ENCODE results near the gene PRADC1. TPM values are rescaled to one million over a fixed set of nuclear protein-coding genes. Genes with fewer than 3 reads are reported as not detected.
A peak's percentile ranks its signal among the peaks of the same experiment; 100 is the strongest.

The PRADC1 gene
- total RNA-seq, 1 donor from 2014 or later: 18.6 TPM

DNA sequence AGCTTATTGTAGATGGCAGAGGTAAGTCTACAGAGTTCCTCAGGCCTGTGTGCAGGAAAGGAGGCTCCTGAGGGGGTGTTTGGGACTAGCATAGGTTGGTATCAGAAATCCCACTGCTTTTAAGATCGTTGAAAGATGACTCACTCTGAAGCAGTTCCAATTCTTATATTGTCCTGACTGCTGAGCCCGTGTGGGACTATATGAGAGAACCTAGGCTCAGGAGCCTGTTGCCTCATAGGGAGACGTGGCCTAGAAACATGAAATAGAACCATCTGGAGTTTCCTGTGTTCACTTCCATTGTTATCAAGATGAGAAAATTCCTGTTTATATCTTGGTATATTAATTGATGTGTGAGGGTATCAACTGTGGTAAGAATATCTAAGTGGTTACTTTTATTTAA, 6.7 kb upstream of the PRADC1 start:
- Mint-ChIP-seq H3K27me3 (ENCODE audit: insufficient read depth) (no peaks in the 10 kb centered on the region), H3K4me3 (no peak overlapping the region), H3K9me3 (no peaks in the 10 kb centered on the region), H3K4me1 (ENCODE audit: low read depth) (peaks cover 38% of the 10 kb centered on the region), H3K27ac (no peak overlapping the region), H3K36me3 (ENCODE audit: low read depth) (peaks cover 44% of the 10 kb centered on the region)
- intact Hi-C loops (cut with micrococcal nuclease): loop anchor here (10.0 kb wide), 2 partner anchors 965 to 1595 kb away; partner anchors contain the start of gene HK2
- DNase-seq (ENCODE audit: low spot score): no peak

- intact Hi-C loops (cut with micrococcal nuclease): loop anchor here (10.0 kb wide), 2 partner anchors 966 to 1596 kb away; partner anchors contain the start of gene HK2
- H3K4me3 Mint-ChIP-seq: no peak overlapping the region
- H3K36me3 Mint-ChIP-seq (ENCODE audit: low read depth): peaks cover 36% of the 10 kb centered on the region
- no peaks in the 10 kb centered on the region for H3K27me3 Mint-ChIP-seq (ENCODE audit: insufficient read depth)
- no peak for DNase-seq (ENCODE audit: low spot score)
- H3K4me1 Mint-ChIP-seq (ENCODE audit: low read depth): peaks cover 30% of the 10 kb centered on the region
- H3K9me3 Mint-ChIP-seq: no peaks in the 10 kb centered on the region
- no peak overlapping the region for H3K27ac Mint-ChIP-seq
Observed at GRCh38 chr2:73238976-73239375, 5.9 kb upstream of the PRADC1 start.

- intact Hi-C loops (cut with micrococcal nuclease): loop anchor here (10.0 kb wide), 2 partner anchors 967 to 1597 kb away; partner anchors contain the start of gene HK2
- Mint-ChIP-seq H3K4me1 (ENCODE audit: low read depth) (peaks cover 30% of the 10 kb centered on the region), H3K4me3 (no peak overlapping the region), H3K27ac (no peak overlapping the region), H3K9me3 (no peaks in the 10 kb centered on the region), H3K36me3 (ENCODE audit: low read depth) (peaks cover 33% of the 10 kb centered on the region), H3K27me3 (ENCODE audit: insufficient read depth) (no peaks in the 10 kb centered on the region)
- no peak for DNase-seq (ENCODE audit: low spot score)
Observed at GRCh38 chr2:73238149-73238548, 5.1 kb upstream of the PRADC1 start.

GRCh38 chr2:73237168-73237567, 4.1 kb upstream of the PRADC1 start:
- peak overlapping the region; percentile 2 for H3K4me3 Mint-ChIP-seq
- intact Hi-C loops (cut with micrococcal nuclease): loop anchor here (10.0 kb wide), 2 partner anchors 968 to 1598 kb away; partner anchors contain the start of gene HK2
- H3K36me3 Mint-ChIP-seq (ENCODE audit: low read depth): peaks cover 30% of the 10 kb centered on the region
- H3K27me3 Mint-ChIP-seq (ENCODE audit: insufficient read depth): no peaks in the 10 kb centered on the region
- peaks cover 36% of the 10 kb centered on the region for H3K4me1 Mint-ChIP-seq (ENCODE audit: low read depth)
- no peak for DNase-seq (ENCODE audit: low spot score)
- H3K27ac Mint-ChIP-seq: peak overlapping the region; percentile 9
- no peaks in the 10 kb centered on the region for H3K9me3 Mint-ChIP-seq

DNA sequence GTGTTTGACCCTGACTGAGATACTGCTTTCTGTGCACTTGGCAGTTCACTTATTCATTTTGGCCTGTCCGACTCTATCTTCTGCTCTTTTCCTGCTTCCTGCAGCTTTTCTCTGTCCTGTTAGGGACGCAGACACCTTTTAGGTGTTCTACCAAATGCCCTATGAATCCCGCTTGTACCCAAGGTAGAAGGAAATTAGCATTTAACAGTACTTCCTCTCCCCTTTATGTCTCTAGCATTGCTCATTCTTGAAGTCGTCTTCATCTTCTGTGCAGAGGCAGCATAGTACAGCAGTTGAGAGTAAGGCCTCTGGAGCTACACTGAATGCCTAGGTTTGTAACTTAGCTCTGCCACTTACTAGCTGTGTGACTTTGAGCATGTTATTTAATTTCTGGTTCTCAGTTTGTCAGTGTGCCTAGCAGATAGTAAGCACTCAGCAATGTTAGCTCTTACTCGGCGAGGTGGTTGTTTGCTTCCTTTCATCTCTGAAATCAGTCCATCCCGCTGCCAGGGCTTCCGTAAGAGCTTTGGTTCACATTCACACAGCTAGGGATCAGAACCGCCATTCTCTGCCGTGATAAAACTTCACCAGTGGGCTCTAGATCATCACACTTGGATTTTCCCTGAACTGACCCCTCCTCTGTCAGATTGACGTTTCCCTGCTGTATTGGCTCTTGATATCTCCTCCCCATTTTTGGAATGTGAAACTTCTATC, 2.4 kb upstream of the PRADC1 start:
- H3K4me1 Mint-ChIP-seq (ENCODE audit: low read depth): peaks cover 36% of the 10 kb centered on the region
- H3K36me3 Mint-ChIP-seq (ENCODE audit: low read depth): peaks cover 27% of the 10 kb centered on the region
- peak overlapping the region; percentile 96 for H3K27ac Mint-ChIP-seq
- DNase-seq (ENCODE audit: low spot score): no peak
- intact Hi-C loops (cut with micrococcal nuclease): loop anchor here (2.0 to 10.0 kb wide), 3 partner anchors 969 to 1599 kb away; partner anchors contain the start of genes HK2 and INO80B
- peak overlapping the region; percentile 95 for H3K4me3 Mint-ChIP-seq
- H3K27me3 Mint-ChIP-seq (ENCODE audit: insufficient read depth): no peaks in the 10 kb centered on the region
- H3K9me3 Mint-ChIP-seq: no peaks in the 10 kb centered on the region

GRCh38 chr2:73233932-73234832, 1.1 kb upstream of the PRADC1 start, which contains the start of gene CCT7:
CCT7 (plus strand) TSS chr2:73234308; CDS start chr2:73234379, 71 bp downstream.
- H3K27ac Mint-ChIP-seq: peak within 1 kb of the TSS; percentile 96
- no peaks in the 10 kb centered on the region for H3K27me3 Mint-ChIP-seq (ENCODE audit: insufficient read depth)
- peaks cover 20% of the 10 kb centered on the region for H3K36me3 Mint-ChIP-seq (ENCODE audit: low read depth)
- H3K9me3 Mint-ChIP-seq: no peaks in the 10 kb centered on the region
- peak; percentile 85 for DNase-seq (ENCODE audit: low spot score)
- H3K4me3 Mint-ChIP-seq: peak within 1 kb of the TSS; percentile 95
- intact Hi-C loops (cut with micrococcal nuclease): loop anchor here (1.0 to 10.0 kb wide), 12 partner anchors 20 to 1723 kb away; partner anchors contain the start of genes ALMS1, EGR4, FBXO41 and HK2
- H3K4me1 Mint-ChIP-seq (ENCODE audit: low read depth): peaks cover 30% of the 10 kb centered on the region

DNA sequence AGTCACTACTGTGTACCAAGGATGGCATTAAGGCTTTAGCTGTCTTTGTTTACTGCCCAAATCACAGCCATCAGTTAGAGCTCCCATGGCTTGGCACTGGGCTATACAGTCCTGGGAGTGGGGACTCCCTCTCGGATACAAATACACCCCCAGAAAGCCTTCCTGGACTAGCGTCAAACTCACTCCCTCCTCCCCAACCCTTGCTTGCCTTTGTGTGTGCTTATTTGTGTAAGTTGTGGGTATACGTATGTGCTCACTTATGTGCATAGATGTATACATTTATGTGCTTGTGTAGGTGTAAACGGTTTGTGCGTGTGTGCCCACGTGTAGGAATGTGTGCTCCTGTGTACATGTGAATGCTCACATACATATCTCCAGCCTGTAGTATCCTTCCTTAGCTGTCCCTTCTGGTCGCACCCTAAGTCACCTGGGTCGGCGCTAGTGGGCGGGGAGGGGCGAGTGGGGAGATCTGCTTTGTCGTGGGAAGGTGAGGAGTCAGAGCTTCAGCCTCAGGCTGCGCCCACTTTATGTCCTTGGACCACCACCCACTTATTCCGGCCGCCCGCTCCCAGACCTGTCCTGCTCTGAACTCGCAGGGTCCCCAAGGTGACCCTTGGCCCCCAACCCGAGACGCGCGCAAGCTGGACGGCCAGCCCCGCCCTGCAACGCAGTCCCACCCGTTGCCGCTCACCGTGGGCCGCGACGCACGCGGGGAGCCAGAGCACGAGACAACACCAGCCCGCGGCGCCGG, 461 bp downstream of the PRADC1 start:
- intact Hi-C loops (cut with micrococcal nuclease): loop anchor here (1.0 to 10.0 kb wide), 7 partner anchors 18 to 1725 kb away; partner anchors contain the start of genes FBXO41, HK2, POLE4 and SFXN5
- Mint-ChIP-seq H3K27me3 (ENCODE audit: insufficient read depth) (no peaks in the 10 kb centered on the region), H3K36me3 (ENCODE audit: low read depth) (peaks cover 20% of the 10 kb centered on the region), H3K4me3 (peak overlapping the region; percentile 95), H3K27ac (peak overlapping the region; percentile 68), H3K4me1 (ENCODE audit: low read depth) (peaks cover 28% of the 10 kb centered on the region), H3K9me3 (no peaks in the 10 kb centered on the region)
- no peak for DNase-seq (ENCODE audit: low spot score)

DNA sequence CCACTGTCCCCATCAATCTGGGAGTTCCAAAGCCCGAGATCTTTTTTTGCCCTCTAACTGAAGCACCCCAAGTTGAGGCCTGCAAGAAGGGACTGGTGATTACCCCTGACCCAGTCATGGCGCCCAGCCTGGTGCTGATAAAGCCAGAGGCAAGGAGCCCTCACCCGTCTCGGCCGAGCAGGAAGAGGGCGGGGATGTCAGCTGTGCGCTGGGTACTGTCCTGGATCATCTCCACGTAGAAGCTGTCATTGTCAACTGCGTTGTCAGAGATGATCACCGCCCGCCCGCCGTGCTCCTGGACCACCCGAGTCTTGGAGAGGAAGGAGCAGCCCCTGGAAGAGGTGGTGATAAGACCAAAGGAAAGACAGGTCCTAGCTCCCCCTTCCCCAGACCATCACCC, 4.4 kb downstream of the PRADC1 start:
- intact Hi-C loops (cut with micrococcal nuclease): no loop called here
- Mint-ChIP-seq H3K4me1 (ENCODE audit: low read depth) (peaks cover 6% of the 10 kb centered on the region), H3K36me3 (ENCODE audit: low read depth) (peaks cover 5% of the 10 kb centered on the region), H3K9me3 (no peaks in the 10 kb centered on the region), H3K4me3 (no peak overlapping the region), H3K27ac (no peak overlapping the region), H3K27me3 (ENCODE audit: insufficient read depth) (no peaks in the 10 kb centered on the region)
- no peak for DNase-seq (ENCODE audit: low spot score)

DNA sequence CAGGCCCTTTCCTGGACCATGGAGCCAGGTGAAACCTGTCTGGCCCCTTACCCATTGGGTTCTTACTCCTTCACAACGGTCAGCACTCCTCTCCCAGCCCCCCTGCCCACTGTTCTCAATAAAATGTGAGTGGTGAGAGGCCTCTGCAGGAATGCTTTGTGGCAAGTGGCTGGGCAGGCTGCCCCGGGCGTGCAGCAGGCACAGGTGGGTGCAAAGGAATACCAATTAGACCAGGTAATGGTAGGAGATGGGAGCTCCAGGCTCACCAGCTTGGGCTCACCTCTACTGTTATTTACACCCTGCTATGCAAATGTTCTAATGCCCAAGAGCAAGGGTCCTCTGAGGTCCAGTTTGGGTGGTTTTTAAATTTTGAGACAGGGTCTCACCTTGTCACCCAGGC, 6.0 kb downstream of the PRADC1 start:
- H3K4me3 Mint-ChIP-seq: no peak overlapping the region
- peaks cover 13% of the 10 kb centered on the region for H3K36me3 Mint-ChIP-seq (ENCODE audit: low read depth)
- H3K27ac Mint-ChIP-seq: no peak overlapping the region
- H3K4me1 Mint-ChIP-seq (ENCODE audit: low read depth): no peaks in the 10 kb centered on the region
- H3K27me3 Mint-ChIP-seq (ENCODE audit: insufficient read depth): no peaks in the 10 kb centered on the region
- intact Hi-C loops (cut with micrococcal nuclease): no loop called here
- no peaks in the 10 kb centered on the region for H3K9me3 Mint-ChIP-seq
- DNase-seq (ENCODE audit: low spot score): no peak

GRCh38 chr2:73225513-73226360, 7.3 kb downstream of the PRADC1 start:
- intact Hi-C loops (cut with micrococcal nuclease): no loop called here
- no peaks in the 10 kb centered on the region for H3K9me3 Mint-ChIP-seq

DNA sequence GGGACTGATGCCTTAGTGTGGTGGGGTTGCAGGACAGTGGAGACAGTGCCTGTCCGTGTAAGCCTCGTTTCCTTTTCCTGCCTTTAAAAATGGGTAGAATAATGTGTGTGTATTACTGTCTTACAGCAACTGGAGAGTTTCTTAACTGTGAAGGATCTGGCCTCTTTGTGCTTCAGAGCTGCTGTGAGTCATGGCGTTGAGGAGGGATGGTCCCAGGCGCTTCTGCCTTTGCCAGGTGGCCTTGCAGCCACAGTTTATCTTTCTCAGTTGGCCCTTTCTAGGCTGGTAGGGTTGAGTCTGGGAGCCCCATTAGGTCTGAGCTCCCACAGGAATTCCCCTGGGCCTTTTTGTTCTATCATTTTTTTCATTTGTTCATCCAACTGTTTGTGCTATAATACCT, 9.2 kb downstream of the PRADC1 start:
- no peak overlapping the region for H3K4me3 Mint-ChIP-seq
- no peak overlapping the region for H3K27ac Mint-ChIP-seq
- no peak for DNase-seq (ENCODE audit: low spot score)
- intact Hi-C loops (cut with micrococcal nuclease): no loop called here
- no peaks in the 10 kb centered on the region for H3K9me3 Mint-ChIP-seq
- no peaks in the 10 kb centered on the region for H3K27me3 Mint-ChIP-seq (ENCODE audit: insufficient read depth)
- peaks cover 17% of the 10 kb centered on the region for H3K36me3 Mint-ChIP-seq (ENCODE audit: low read depth)
- no peaks in the 10 kb centered on the region for H3K4me1 Mint-ChIP-seq (ENCODE audit: low read depth)

More at GRCh38 chr2:73225513-73226360, 7.3 kb downstream of the PRADC1 start:
- Mint-ChIP-seq H3K36me3 (ENCODE audit: low read depth) (peaks cover 21% of the 10 kb centered on the region), H3K4me3 (no peak overlapping the region), H3K27me3 (ENCODE audit: insufficient read depth) (no peaks in the 10 kb centered on the region), H3K4me1 (ENCODE audit: low read depth) (no peaks in the 10 kb centered on the region), H3K27ac (no peak overlapping the region)
- DNase-seq (ENCODE audit: low spot score): no peak
